Measurements from ENCODE around the gene MEF2D.

The MEF2D gene

DNA sequence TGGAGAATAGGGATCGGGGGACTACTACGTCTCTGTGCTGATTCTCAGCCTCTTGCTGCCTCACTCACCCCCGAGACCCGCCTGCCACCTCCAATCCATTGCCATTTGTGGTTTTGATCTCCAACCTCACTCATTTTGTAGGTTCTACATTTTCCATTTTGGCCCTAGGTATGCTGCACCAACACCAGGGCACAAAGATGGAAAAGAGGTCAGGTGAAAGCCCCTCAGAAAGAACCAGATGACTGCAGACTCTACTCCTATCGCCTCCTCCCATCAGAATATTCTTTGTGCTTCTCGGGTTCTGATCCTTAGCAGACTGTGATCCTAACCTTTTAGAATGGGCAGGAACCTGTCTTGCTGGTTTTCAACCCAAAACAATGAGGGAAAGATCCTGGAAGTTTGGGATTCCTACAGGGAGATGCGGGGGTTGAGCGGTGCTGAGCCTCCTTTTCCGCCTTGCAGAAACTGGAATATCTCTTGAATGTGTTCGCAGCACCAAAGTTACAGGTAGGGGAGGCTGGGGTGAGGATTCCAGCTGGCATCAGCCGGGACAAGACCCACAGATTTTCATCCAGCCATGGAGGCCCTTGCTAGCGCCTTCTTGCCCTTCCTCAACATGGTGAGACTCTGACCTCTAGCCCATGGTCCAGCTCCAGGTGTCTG is 78.5 kb downstream of the MEF2D start:
- no peak for DNase-seq

DNA sequence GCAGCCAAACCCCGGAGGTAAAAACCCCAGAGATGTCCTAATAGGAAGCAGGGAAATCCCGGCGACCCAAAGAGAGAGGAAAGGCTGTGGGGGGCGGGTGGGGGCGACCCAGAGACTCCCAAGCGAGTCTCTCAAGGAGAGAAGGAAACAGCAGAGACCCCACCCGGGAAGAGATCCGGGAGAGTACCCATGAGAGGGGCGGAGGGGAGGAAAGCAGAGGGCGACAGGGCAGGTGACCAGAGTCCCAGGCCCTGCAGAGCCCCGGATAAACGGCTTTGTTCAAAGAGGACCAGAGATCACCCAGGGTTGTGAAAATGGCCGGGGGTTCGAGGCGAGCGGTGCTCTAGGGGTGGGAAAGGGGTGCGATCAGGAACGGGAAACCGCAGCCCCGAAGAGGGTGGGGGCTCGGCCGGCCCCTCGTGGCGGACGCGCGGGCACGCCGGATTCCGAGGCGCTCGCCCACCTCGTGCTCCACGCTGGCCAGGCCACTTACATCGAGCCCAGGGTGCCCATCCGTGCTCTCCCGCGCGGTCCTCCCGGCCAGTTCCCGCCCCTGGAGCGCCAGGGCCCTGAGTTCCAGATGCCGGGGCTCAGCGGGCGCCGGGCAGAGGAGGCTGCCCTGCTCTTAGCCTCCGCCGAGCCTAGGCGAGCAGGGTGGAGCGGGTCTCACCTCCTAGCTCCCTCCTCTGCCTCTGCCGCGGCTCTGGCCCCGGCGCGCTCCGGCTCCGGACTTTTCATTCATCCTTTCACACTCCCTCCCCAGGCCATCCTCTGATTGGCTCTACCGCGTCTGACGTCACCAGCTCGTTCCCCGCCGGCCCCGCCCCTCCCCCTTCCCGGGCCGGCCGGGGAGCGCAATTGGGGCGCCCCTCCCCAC is 79.3 kb downstream of the MEF2D start:
- DNase-seq: peak; percentile 68

DNA sequence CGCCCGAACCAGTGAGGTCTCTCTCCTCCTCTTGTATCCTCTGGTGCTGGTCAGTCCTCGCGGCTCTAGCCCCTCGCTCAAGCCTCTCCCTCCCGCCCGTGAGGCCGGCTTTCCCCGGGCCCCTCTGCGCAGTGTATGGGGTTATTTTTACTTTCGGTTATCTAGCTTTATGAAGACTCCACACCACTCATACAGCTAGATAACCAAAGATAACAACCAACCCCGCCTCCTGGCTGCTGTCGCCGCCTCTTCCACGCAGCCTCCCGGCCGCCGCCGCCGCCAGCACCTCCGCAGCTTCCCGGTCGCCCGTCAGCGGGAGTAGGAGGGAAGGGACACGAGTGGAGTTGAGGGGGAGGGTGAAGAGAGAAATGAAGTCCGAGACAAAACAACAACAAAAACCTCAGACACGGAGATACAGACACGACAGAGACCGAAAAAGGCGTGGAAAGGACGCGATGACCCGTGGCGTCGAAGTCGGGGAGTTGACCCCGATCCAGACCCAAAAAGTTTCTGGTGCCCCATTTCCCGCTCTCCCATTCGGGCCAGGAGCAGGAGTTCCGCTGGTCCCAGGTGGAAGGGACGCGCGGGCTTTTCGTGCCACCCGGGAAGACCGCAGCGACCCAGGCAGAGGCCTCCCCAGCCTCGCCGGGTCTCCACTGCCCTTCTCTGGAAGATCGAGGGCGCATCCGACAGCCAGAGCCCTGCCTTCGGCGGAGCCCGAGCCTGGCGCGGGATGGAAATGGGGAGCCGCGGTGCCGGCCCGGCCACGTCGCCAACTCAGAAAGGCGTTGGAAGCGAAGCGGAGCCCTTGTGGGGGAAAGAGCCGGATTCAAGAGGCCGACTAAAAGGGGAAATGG is 80.1 kb downstream of the MEF2D start:
- DNase-seq: no peak

DNA sequence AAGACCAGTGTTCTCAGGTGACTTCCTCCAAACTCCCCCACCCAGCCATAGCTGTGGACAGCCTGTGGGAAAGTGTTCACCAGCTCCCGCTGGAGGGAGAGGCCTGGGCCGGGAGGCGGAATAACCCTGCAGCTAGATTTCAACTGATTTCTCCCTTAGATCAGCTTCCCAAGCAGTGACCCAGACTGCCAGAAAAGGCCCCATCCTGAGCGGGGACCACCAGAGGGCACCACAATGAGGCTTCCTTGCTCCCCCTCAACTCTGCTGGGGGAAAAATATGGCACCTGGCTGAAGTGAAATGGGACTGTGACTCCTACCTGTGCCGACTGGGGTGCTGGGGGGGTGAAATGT is 80.7 kb downstream of the MEF2D start:
- no peak for DNase-seq

DNA sequence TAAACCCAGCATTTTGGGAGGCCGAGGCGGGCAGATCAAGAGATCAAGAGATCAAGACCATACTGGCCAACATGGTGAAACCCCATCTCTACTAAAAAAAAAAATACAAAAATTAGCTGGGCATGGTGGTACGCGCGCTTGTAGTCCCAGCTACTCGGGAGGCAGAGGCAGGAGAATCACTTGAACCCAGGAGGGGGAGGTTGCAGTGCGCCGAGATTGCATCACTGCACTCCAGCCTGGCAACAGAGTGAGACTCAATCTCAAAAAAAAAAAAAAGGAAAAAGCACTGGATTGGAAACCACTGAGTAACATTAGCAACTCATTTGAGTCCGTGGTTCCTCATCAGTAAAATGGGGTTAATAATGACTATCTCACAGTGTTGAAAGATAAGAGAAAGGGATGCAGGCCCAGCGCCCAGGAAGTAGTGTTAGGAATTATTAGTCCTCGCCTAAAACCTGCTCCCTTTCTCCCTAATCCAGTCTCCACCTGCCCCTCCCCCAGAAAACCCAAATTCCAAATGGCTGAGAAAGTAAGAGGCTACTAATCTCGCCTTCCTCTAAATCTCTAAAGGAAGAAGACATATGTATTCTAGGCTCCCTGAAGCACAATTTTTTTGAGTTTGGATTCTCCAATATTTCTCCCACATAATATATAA is 82.0 kb downstream of the MEF2D start:
- DNase-seq: no peak

DNA sequence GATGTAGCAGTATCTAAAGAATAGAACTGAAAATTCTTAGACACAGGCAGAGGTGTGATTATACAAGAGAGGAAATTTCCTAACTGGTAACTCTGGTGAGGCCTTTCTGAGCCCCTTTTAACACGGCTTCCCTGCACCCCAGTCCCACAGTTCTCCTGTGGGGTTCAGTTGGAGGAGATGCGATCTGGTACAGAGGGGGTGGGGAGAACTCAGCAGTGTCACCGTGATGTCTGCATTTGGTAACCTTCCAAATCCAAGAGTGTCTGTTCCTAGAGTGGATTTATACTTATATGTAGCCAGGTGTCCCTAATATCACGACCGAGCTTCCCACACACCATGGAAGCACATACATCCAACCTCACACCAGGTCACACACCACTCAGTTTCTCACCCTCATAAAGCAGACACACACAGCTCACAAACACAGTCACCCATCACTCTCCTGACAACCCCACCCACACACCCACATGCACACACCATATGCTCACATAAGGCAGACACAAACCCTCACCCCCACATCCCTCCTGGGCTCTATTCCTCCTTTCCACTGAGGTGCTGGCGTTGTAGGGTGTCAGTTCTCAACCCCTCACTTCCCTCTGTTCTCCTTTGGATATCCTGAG is 83.1 kb downstream of the MEF2D start:
- DNase-seq: no peak

DNA sequence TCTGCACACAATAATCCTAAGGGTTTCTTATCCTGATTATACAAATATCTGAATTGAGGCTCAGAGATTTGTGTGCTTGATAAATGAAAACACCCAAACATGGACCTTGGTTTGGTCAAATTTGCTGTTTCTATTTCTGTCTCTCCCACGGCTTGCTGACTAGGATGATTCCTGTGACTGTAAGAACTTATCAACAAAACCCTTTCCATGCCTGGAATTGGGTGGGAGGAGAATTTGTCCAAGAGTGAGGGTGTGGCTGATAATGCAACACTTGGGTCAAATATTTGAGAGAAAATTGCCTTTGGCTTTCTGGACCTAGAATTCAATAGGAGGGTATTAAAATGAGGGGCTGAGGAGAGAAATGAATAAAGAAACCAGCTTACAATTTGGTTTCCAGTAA is 83.6 kb downstream of the MEF2D start:
- no peak for DNase-seq

- no peak for DNase-seq
Observed at GRCh38 chr1:156414461-156415064, 86.0 kb downstream of the MEF2D start.

Measured in NCI-H748 treated with DMSO at 0.1 percent for 48 hours (cell line).